Measurements from ENCODE around the gene HECW1.

- TF ChIP-seq EZH2 (IDR thresholded peaks at IDR 0.05) (no peak), CTCF (IDR thresholded peaks at IDR 0.05) (no peak), EZH2phosphoT487 (IDR thresholded peaks at IDR 0.05) (no peak)
These were observed 216.4 kb downstream of the HECW1 start for GRCh38 chr7:43328785-43329380.

Data from neural progenitor cell (in vitro differentiated cells).